Chondrocyte (in vitro differentiated cells): ENCODE results near the gene ADAM12. TPM values are rescaled to one million over a fixed set of nuclear protein-coding genes. Genes with fewer than 3 reads are reported as not detected.
"Not testable (repeated sequence)": the region's sequence is repeated elsewhere in the genome, so short reads cannot be mapped to it uniquely, and the experiment has no call there.

Experiments
- DNase-seq: peaks from one replicate; pipeline ENCODE4 v3.0.0; 2021; ENCODE audit warnings: mixed read lengths, low spot score
- H3K27ac Mint-ChIP-seq: one replicate; pipeline ENCODE4 v1.8.0; 2021; ENCODE audit warnings: mild to moderate bottlenecking, moderate library complexity, mixed read lengths; ENCODE audit not compliant: unreplicated experiment
- H3K27me3 Mint-ChIP-seq: 2 replicates; pipeline ENCODE4 v1.8.0; 2021; ENCODE audit warnings: low read depth, mixed read lengths
- H3K36me3 Mint-ChIP-seq: 2 replicates; pipeline ENCODE4 v1.8.0; 2021; ENCODE audit warnings: low read depth, mixed read lengths
- H3K4me1 Mint-ChIP-seq: 2 replicates; pipeline ENCODE4 v1.8.0; 2021; ENCODE audit warnings: low read depth, mild to moderate bottlenecking, mixed read lengths
- H3K4me3 Mint-ChIP-seq: one replicate; pipeline ENCODE4 v1.8.0; 2021; ENCODE audit warnings: mild to moderate bottlenecking, moderate library complexity, mixed read lengths; ENCODE audit not compliant: unreplicated experiment
- H3K9me3 Mint-ChIP-seq: 2 replicates; pipeline ENCODE4 v1.8.0; 2021; ENCODE audit warnings: low read depth, mixed read lengths
- total RNA-seq: library from RNA; stranded (reverse); gene quantifications from 3 replicates; pipeline ENCODE4 v1.2.1, GENCODE V29; 2021
- TF ChIP-seq, protein P1 (sequence below): fragments of 200-600 bp; sonication (generic); IDR thresholded peaks from 2 replicates; pipeline ENCODE4 v1.5.0; 2021; ENCODE audit warnings: antibody characterized with exemption, mild to moderate bottlenecking, moderate library complexity

The ADAM12 gene
- total RNA-seq, 1 donor from 2014 or later = 175 TPM

DNA sequence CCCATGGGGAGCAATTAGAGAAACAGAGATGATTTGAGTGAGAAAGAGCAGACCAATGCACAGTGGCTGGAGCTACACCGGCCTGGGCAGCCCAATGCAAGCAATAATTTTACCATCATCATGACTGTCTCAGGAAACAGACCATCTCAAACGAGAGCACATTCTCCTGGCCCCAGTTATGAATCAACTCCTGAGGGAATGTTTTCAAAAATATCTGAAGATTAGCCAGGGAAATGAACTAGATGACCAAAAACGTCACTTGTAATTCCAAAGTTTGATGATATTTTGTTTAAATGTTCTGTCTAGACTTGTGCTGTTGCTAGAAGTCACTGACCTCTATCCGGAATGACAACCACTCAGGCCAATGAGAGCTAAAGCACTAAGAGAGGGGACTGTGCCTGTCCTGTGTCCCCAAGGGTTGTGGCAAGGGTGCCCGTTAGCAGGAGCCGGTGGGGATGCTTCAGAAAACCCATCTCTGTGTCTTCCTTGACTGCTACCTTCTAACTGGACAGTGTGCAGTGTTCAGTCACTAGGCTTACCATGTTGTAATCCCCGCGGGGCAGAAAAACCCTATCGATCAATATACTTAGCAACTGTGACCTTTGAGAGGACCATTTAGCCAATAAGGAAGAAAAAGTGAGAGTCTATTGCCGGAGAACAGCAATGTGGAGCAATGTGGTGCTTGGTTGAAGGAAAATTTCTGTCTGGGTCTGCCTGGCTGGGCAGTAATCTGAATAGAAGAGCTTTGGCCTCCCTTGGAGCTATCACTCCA lies 202.4 kb downstream of the ADAM12 start:
- no peak for DNase-seq
- H3K27me3 Mint-ChIP-seq = no peaks in the 10 kb centered on the region
- H3K27ac Mint-ChIP-seq = peak overlapping the region; percentile 67
- H3K4me3 Mint-ChIP-seq = no peak overlapping the region
- TF ChIP-seq, protein P1, sequence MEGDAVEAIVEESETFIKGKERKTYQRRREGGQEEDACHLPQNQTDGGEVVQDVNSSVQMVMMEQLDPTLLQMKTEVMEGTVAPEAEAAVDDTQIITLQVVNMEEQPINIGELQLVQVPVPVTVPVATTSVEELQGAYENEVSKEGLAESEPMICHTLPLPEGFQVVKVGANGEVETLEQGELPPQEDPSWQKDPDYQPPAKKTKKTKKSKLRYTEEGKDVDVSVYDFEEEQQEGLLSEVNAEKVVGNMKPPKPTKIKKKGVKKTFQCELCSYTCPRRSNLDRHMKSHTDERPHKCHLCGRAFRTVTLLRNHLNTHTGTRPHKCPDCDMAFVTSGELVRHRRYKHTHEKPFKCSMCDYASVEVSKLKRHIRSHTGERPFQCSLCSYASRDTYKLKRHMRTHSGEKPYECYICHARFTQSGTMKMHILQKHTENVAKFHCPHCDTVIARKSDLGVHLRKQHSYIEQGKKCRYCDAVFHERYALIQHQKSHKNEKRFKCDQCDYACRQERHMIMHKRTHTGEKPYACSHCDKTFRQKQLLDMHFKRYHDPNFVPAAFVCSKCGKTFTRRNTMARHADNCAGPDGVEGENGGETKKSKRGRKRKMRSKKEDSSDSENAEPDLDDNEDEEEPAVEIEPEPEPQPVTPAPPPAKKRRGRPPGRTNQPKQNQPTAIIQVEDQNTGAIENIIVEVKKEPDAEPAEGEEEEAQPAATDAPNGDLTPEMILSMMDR = no peak
- H3K9me3 Mint-ChIP-seq = no peaks in the 10 kb centered on the region
- H3K36me3 Mint-ChIP-seq = peaks cover 6% of the 10 kb centered on the region
- peaks cover 34% of the 10 kb centered on the region for H3K4me1 Mint-ChIP-seq

DNA sequence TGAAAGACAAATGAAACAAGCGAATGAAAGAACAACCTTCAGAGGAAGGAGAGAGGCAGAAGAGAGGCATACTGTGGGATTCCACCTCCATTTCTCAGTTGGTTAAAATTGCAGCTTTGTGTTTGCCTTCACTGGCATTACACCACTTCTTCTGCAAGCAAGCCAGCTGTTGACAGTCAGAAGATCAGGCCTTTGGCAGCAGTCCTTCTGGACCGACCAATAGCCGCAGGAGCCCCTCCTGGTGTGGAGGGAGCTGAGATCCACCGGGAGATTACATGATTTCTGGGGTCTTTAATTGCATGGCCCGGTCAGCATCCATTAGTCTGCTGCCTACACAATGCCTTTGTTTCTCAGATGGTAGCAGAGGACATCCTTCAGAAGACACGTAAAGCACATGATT lies 206.7 kb downstream of the ADAM12 start:
- H3K36me3 Mint-ChIP-seq = peaks cover 2% of the 10 kb centered on the region
- no peaks in the 10 kb centered on the region for H3K9me3 Mint-ChIP-seq
- no peak overlapping the region for H3K27ac Mint-ChIP-seq
- no peak overlapping the region for H3K4me3 Mint-ChIP-seq
- TF ChIP-seq, protein P1 = no peak
- no peak for DNase-seq
- H3K4me1 Mint-ChIP-seq = peaks cover 44% of the 10 kb centered on the region
- H3K27me3 Mint-ChIP-seq = no peaks in the 10 kb centered on the region

DNA sequence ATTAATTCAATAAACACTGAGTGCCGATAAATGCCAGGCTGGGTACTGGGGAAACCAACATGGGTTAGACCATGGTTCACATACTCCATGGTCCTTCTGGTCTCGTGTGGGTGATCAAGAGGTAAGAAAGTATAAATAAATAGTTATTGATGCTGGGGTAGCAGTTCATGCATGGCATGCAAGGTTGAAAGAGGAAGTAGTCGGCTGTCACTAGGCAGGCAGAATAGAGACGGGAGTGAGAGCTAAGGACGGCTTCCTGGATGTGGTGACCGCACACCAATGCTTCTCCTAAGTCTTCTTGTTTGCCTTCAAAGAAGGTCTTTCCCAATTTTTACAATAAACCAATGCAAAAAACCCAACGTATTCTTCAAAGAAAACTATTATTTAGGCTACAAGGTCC lies 208.6 kb downstream of the ADAM12 start:
- DNase-seq = no peak
- Mint-ChIP-seq H3K4me1 (peaks cover 47% of the 10 kb centered on the region), H3K4me3 (no peak overlapping the region), H3K36me3 (peaks cover 4% of the 10 kb centered on the region), H3K27ac (no peak overlapping the region), H3K27me3 (no peaks in the 10 kb centered on the region), H3K9me3 (no peaks in the 10 kb centered on the region)
- TF ChIP-seq, protein P1 = no peak

DNA sequence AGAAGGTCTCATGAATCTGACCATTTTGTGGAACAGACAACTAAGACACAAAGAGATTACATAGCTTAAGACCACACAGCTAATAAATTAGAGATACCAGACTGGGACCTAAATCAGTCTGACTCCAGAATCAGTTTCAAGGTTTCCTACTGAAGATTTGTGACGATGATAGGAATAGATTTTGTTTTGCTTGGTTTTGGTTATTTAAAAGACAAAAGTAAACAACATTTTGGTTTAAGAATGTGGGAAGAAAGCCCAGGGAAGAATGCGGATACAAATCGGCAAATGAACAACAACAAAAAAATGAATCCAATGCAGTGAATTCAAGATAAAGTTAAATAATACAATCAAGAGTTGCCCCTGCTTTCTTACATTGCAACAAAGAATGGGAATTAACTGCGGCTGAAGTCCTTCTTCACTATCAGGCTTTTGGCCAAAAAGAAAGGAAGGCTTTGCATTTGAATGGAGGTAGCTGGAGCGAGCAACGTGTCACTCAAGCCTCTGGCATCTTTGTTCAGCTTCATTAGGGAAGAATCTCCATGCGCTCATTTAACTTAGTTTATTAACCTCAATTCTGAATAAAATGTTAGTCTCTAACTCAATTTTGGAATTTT lies 210.8 kb downstream of the ADAM12 start:
- Mint-ChIP-seq H3K36me3 (peaks cover 2% of the 10 kb centered on the region), H3K27ac (peak overlapping the region; percentile 75), H3K9me3 (no peaks in the 10 kb centered on the region), H3K27me3 (no peaks in the 10 kb centered on the region), H3K4me1 (peaks cover 59% of the 10 kb centered on the region), H3K4me3 (no peak overlapping the region)
- TF ChIP-seq, protein P1 = no peak
- DNase-seq = no peak

DNA sequence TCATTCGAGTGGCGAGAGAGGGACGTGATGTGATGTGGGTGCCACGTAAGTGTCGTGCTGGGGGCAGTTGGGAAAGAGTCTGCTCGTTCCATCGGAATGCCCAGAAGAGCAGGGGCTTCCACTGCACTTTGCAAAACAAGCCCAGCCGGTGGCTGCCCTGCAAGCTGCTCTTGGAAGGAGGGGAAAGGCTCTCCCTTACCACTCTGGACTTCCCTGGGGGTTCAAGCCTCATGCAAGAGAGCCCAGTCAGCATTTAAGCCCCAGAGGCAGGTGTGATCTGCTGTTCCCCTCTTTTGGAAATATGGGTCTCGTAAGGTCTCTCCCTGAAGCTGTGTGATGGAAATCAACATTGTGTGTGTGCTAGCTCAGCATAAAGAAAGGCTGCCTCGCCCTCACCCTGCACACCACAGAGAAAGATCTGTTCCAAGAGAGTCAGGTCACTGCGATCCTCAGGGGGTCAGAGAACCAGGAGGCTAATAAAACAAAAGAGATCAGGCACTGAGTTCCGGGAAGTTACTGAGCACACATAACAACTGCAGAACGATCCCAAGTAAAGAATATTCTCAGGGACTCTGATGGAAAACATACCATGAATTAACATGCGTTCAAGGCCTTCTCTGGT lies 212.5 kb downstream of the ADAM12 start:
- peak overlapping the region; percentile 36 for H3K4me3 Mint-ChIP-seq
- TF ChIP-seq, protein P1 = no peak
- peaks cover 2% of the 10 kb centered on the region for H3K36me3 Mint-ChIP-seq
- DNase-seq = no peak
- no peaks in the 10 kb centered on the region for H3K9me3 Mint-ChIP-seq
- peak overlapping the region; percentile 98 for H3K27ac Mint-ChIP-seq
- peaks cover 64% of the 10 kb centered on the region for H3K4me1 Mint-ChIP-seq
- H3K27me3 Mint-ChIP-seq = no peaks in the 10 kb centered on the region

DNA sequence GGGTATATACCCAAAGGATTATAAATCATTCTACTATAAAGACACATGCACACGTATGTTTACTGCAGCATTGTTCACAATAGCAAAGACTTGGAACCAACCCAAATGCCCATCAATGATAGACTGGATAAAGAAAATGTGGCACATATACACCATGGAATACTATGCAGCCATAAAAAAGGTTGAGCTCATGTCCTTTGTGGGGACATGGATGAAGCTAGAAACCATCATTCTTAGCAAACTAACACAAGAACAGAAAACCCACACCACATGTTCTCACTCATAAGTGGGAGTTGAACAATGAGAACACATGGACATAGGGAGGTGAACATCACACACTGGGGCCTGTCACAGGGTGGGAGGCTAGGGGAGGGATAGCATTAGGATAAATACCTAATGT lies 215.5 kb downstream of the ADAM12 start:
- H3K27ac Mint-ChIP-seq = peak overlapping the region; percentile 94
- not testable (repeated sequence) for DNase-seq, H3K36me3 Mint-ChIP-seq, H3K27me3 Mint-ChIP-seq, H3K4me3 Mint-ChIP-seq, H3K9me3 Mint-ChIP-seq
- H3K4me1 Mint-ChIP-seq = peaks cover 73% of the 10 kb centered on the region
